Measurements from ENCODE around the gene IFI16.

IFI16 gene

GRCh38 chr1:159079525-159079924 lies 69.8 kb downstream of the IFI16 start:
- Histone ChIP-seq H3K4me3 (ENCODE audit: low read depth in 1 of 2, low read length in 2 of 2) (no peak overlapping the region), H3K27ac (ENCODE audit: low read length) (no peak overlapping the region), H2AFZ (ENCODE audit: low read depth, low read length) (no peak overlapping the region), H4K20me1 (ENCODE audit: insufficient read depth, low read length) (no peaks in the 10 kb centered on the region), H3K4me1 (ENCODE audit: insufficient read depth, low read length) (no peaks in the 10 kb centered on the region), H3K27me3 (ENCODE audit: insufficient read depth, low read length, poor library complexity) (peaks cover 63% of the 10 kb centered on the region), H3K9ac (ENCODE audit: low read depth, low read length) (no peak overlapping the region), H3K79me2 (ENCODE audit: insufficient read depth, low read length) (no peaks in the 10 kb centered on the region), H3K9me3 (ENCODE audit: insufficient read depth, low read length, severe bottlenecking) (no peaks in the 10 kb centered on the region), H3K36me3 (ENCODE audit: insufficient read depth, low read length) (no peaks in the 10 kb centered on the region), H3K4me2 (ENCODE audit: insufficient read depth, low read length) (no peak overlapping the region)
- peak; percentile 68 for TF ChIP-seq EZH2 (IDR thresholded peaks at IDR 0.05; ENCODE audit: borderline replicate concordance, low read depth, low read length, severe bottlenecking)
- TF ChIP-seq CTCF (IDR thresholded peaks at IDR 0.05; ENCODE audit: borderline replicate concordance, extremely low read depth, low read length, poor library complexity, severe bottlenecking): no peak
- ATAC-seq (ENCODE audit: insufficient read depth, low read depth): no peak
- no peak for DNase-seq

- H3K9me3 ChIP-seq (ENCODE audit: insufficient read depth, low read length, severe bottlenecking): no peaks in the 10 kb centered on the region
- H3K4me2 ChIP-seq (ENCODE audit: insufficient read depth, low read length): no peak overlapping the region
- peaks cover 65% of the 10 kb centered on the region for H3K27me3 ChIP-seq (ENCODE audit: insufficient read depth, low read length, poor library complexity)
- ATAC-seq (ENCODE audit: insufficient read depth, low read depth): no peak
- DNase-seq: no peak
- no peak overlapping the region for H3K27ac ChIP-seq (ENCODE audit: low read length)
- no peaks in the 10 kb centered on the region for H3K79me2 ChIP-seq (ENCODE audit: insufficient read depth, low read length)
- no peak for TF ChIP-seq CTCF (IDR thresholded peaks at IDR 0.05; ENCODE audit: borderline replicate concordance, extremely low read depth, low read length, poor library complexity, severe bottlenecking)
- no peak for TF ChIP-seq EZH2 (IDR thresholded peaks at IDR 0.05; ENCODE audit: borderline replicate concordance, low read depth, low read length, severe bottlenecking)
- no peaks in the 10 kb centered on the region for H3K4me1 ChIP-seq (ENCODE audit: insufficient read depth, low read length)
- no peaks in the 10 kb centered on the region for H3K36me3 ChIP-seq (ENCODE audit: insufficient read depth, low read length)
- no peak overlapping the region for H3K9ac ChIP-seq (ENCODE audit: low read depth, low read length)
- H3K4me3 ChIP-seq (ENCODE audit: low read depth in 1 of 2, low read length in 2 of 2): no peak overlapping the region
- H2AFZ ChIP-seq (ENCODE audit: low read depth, low read length): no peak overlapping the region
- no peaks in the 10 kb centered on the region for H4K20me1 ChIP-seq (ENCODE audit: insufficient read depth, low read length)
Observed at GRCh38 chr1:159081626-159082025, 71.9 kb downstream of the IFI16 start.

- H3K4me2 ChIP-seq (ENCODE audit: insufficient read depth, low read length): no peak overlapping the region
- TF ChIP-seq EZH2 (IDR thresholded peaks at IDR 0.05; ENCODE audit: borderline replicate concordance, low read depth, low read length, severe bottlenecking): no peak
- TF ChIP-seq CTCF (IDR thresholded peaks at IDR 0.05; ENCODE audit: borderline replicate concordance, extremely low read depth, low read length, poor library complexity, severe bottlenecking): no peak
- H3K9ac ChIP-seq (ENCODE audit: low read depth, low read length): no peak overlapping the region
- no peaks in the 10 kb centered on the region for H4K20me1 ChIP-seq (ENCODE audit: insufficient read depth, low read length)
- H3K9me3 ChIP-seq (ENCODE audit: insufficient read depth, low read length, severe bottlenecking): no peaks in the 10 kb centered on the region
- H3K79me2 ChIP-seq (ENCODE audit: insufficient read depth, low read length): no peaks in the 10 kb centered on the region
- no peaks in the 10 kb centered on the region for H3K36me3 ChIP-seq (ENCODE audit: insufficient read depth, low read length)
- DNase-seq: no peak
- peaks cover 53% of the 10 kb centered on the region for H3K27me3 ChIP-seq (ENCODE audit: insufficient read depth, low read length, poor library complexity)
- no peak for ATAC-seq (ENCODE audit: insufficient read depth, low read depth)
- H3K27ac ChIP-seq (ENCODE audit: low read length): no peak overlapping the region
- no peaks in the 10 kb centered on the region for H3K4me1 ChIP-seq (ENCODE audit: insufficient read depth, low read length)
- no peak overlapping the region for H3K4me3 ChIP-seq (ENCODE audit: low read depth in 1 of 2, low read length in 2 of 2)
- H2AFZ ChIP-seq (ENCODE audit: low read depth, low read length): no peak overlapping the region
Observed at GRCh38 chr1:159083013-159083412, 73.3 kb downstream of the IFI16 start.

GRCh38 chr1:159084152-159084551 lies 74.4 kb downstream of the IFI16 start:
- Histone ChIP-seq H3K4me1 (ENCODE audit: insufficient read depth, low read length) (no peaks in the 10 kb centered on the region), H4K20me1 (ENCODE audit: insufficient read depth, low read length) (no peaks in the 10 kb centered on the region), H3K27ac (ENCODE audit: low read length) (no peak overlapping the region), H3K4me2 (ENCODE audit: insufficient read depth, low read length) (no peak overlapping the region), H3K27me3 (ENCODE audit: insufficient read depth, low read length, poor library complexity) (peaks cover 43% of the 10 kb centered on the region), H3K36me3 (ENCODE audit: insufficient read depth, low read length) (no peaks in the 10 kb centered on the region), H3K79me2 (ENCODE audit: insufficient read depth, low read length) (no peaks in the 10 kb centered on the region), H3K9ac (ENCODE audit: low read depth, low read length) (no peak overlapping the region), H3K4me3 (ENCODE audit: low read depth in 1 of 2, low read length in 2 of 2) (no peak overlapping the region), H3K9me3 (ENCODE audit: insufficient read depth, low read length, severe bottlenecking) (no peaks in the 10 kb centered on the region), H2AFZ (ENCODE audit: low read depth, low read length) (no peak overlapping the region)
- DNase-seq (no peak), ATAC-seq (ENCODE audit: insufficient read depth, low read depth) (no peak)
- TF ChIP-seq EZH2 (IDR thresholded peaks at IDR 0.05; ENCODE audit: borderline replicate concordance, low read depth, low read length, severe bottlenecking) (no peak), CTCF (IDR thresholded peaks at IDR 0.05; ENCODE audit: borderline replicate concordance, extremely low read depth, low read length, poor library complexity, severe bottlenecking) (no peak)

Measured in DND-41 (cell line).